ENCODE data around the gene LTBP3. TPM values are rescaled to one million over a fixed set of nuclear protein-coding genes. Genes with fewer than 3 reads are reported as not detected.
A peak's percentile ranks its signal among the peaks of the same experiment; 100 is the strongest.

The LTBP3 gene
- polyA plus RNA-seq, 3 donors from 2014 or later, result 3.3 to 21.0 (median 14.5) TPM

- Mint-ChIP-seq H3K4me3 (peak overlapping the region in 1 of 5 donors; percentile 14), H3K9me3 (no peaks in the 10 kb centered on the region), H3K27me3 (ENCODE audit: low read depth in 3 of 3) (peaks cover 0 to 7% (median 3%) of the 10 kb centered on the region in 3 donors), H3K4me1 (peaks cover 15 to 16% of the 10 kb centered on the region in 2 donors), H3K27ac (no peak overlapping the region), H3K36me3 (peaks cover 0 to 9% (median 4%) of the 10 kb centered on the region in 3 donors)
- no peak for DNase-seq
Measured at GRCh38 chr11:65538915-65539743, 19.0 kb downstream of the LTBP3 start.

GRCh38 chr11:65538232-65538914 lies 19.8 kb downstream of the LTBP3 start:
- Mint-ChIP-seq H3K4me1 (peaks cover 15 to 16% of the 10 kb centered on the region in 2 donors), H3K36me3 (peaks cover 0 to 9% (median 4%) of the 10 kb centered on the region in 3 donors), H3K27me3 (ENCODE audit: low read depth in 3 of 3) (peaks cover 0 to 7% (median 3%) of the 10 kb centered on the region in 3 donors), H3K4me3 (peak overlapping the region in 4 of 5 donors; percentile 24 to 50 (median 37)), H3K27ac (no peak overlapping the region), H3K9me3 (no peaks in the 10 kb centered on the region)
- DNase-seq, result no peak

DNA sequence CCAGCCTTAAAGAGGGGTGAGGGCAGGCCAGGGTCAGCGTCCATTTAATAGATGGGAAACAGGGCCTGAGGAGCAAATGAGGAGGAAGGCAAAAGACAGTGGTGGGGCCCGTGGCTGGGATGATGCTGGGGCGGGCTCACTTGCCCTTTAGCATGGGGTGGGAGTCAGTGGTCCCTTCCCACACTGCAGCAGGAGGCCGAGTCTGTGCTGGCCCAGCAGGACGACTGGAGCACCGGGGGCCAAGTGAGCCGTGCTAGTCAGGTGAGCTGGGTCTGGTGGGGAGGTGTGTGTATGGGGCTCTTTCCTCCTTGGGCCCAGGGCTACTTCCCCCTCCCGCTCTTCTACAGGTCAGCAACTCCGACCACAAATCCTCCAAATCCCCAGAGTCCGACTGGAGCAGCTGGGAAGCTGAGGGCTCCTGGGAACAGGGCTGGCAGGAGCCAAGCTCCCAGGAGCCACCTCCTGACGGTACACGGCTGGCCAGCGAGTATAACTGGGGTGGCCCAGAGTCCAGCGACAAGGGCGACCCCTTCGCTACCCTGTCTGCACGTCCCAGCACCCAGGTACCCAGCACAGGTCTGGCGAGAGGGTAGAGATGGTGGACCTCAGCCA lies 20.4 kb downstream of the LTBP3 start:
- DNase-seq, result no peak
- peak overlapping the region in 2 of 5 donors; percentile 41 to 42 for H3K4me3 Mint-ChIP-seq
- H3K4me1 Mint-ChIP-seq, result peaks cover 15 to 16% of the 10 kb centered on the region in 2 donors
- peaks cover 0 to 7% (median 3%) of the 10 kb centered on the region in 3 donors for H3K27me3 Mint-ChIP-seq (ENCODE audit: low read depth in 3 of 3)
- H3K9me3 Mint-ChIP-seq, result no peaks in the 10 kb centered on the region
- peaks cover 0 to 8% (median 4%) of the 10 kb centered on the region in 3 donors for H3K36me3 Mint-ChIP-seq
- peak overlapping the region in 1 of 6 donors; percentile 61 for H3K27ac Mint-ChIP-seq

DNA sequence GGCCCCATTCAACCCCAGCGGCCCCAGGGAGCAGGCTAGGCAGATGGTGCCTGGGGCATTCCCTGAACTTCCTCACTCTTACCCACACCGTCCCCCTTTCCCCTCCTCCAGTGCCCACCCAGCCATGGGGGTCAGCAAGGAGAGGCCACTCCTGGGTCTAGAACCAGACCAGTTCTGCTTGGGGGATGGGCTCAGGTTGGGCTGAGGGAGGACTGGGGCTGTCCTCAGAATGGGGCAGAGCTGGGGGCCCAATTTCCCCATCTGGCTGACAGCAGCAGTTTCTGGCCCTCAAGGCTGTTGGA lies 20.9 kb downstream of the LTBP3 start:
- H3K36me3 Mint-ChIP-seq, result peaks cover 0 to 6% (median 4%) of the 10 kb centered on the region in 3 donors
- H3K4me1 Mint-ChIP-seq, result peaks cover 15 to 16% of the 10 kb centered on the region in 2 donors
- H3K27ac Mint-ChIP-seq, result no peak overlapping the region
- H3K9me3 Mint-ChIP-seq, result no peaks in the 10 kb centered on the region
- H3K4me3 Mint-ChIP-seq, result peak overlapping the region in 1 of 5 donors; percentile 41
- DNase-seq, result no peak
- peaks cover 0 to 7% (median 3%) of the 10 kb centered on the region in 3 donors for H3K27me3 Mint-ChIP-seq (ENCODE audit: low read depth in 3 of 3)

GRCh38 chr11:65536412-65537295 lies 21.5 kb downstream of the LTBP3 start:
- H3K4me3 Mint-ChIP-seq, result no peak overlapping the region
- H3K36me3 Mint-ChIP-seq, result peaks cover 0 to 6% (median 4%) of the 10 kb centered on the region in 3 donors
- peaks cover 9 to 12% of the 10 kb centered on the region in 2 donors for H3K4me1 Mint-ChIP-seq
- peaks cover 0 to 7% (median 3%) of the 10 kb centered on the region in 3 donors for H3K27me3 Mint-ChIP-seq (ENCODE audit: low read depth in 3 of 3)
- peak overlapping the region in 1 of 6 donors; percentile 18 for H3K27ac Mint-ChIP-seq
- no peak for DNase-seq
- no peaks in the 10 kb centered on the region for H3K9me3 Mint-ChIP-seq

DNA sequence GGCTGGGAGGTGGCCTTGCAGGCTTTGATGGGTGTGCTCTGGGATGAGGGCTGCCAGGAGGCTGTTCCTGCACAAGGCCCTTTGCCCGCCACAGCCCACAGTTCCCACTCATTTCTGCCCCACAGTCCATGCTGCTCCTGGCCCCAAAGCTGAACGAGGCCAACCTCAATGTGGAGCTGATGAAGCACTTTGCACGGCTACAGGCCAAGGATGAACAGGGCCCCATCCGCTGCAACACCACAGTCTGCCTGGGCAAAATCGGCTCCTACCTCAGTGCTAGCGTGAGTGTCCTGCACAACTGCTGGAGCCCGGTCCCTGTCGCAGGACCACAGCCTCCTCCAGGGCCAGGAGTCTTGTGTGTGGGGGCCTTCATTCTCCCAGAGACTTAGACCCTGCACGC lies 23.1 kb downstream of the LTBP3 start:
- Mint-ChIP-seq H3K4me1 (peaks cover 0 to 3% of the 10 kb centered on the region in 2 donors), H3K4me3 (no peak overlapping the region), H3K36me3 (peaks cover 3 to 15% (median 7%) of the 10 kb centered on the region in 3 donors), H3K9me3 (no peaks in the 10 kb centered on the region), H3K27me3 (ENCODE audit: low read depth in 3 of 3) (peaks cover 0 to 6% (median 3%) of the 10 kb centered on the region in 3 donors), H3K27ac (no peak overlapping the region)
- DNase-seq, result no peak

- no peaks in the 10 kb centered on the region for H3K9me3 Mint-ChIP-seq
- no peak overlapping the region for H3K4me3 Mint-ChIP-seq
- H3K4me1 Mint-ChIP-seq, result peaks cover 0 to 3% of the 10 kb centered on the region in 2 donors
- H3K36me3 Mint-ChIP-seq, result peaks cover 4 to 18% (median 11%) of the 10 kb centered on the region in 3 donors
- H3K27ac Mint-ChIP-seq, result no peak overlapping the region
- H3K27me3 Mint-ChIP-seq (ENCODE audit: low read depth in 3 of 3), result peaks cover 0 to 4% (median 2%) of the 10 kb centered on the region in 3 donors
- no peak for DNase-seq
Measured at GRCh38 chr11:65532388-65533064, 25.6 kb downstream of the LTBP3 start.

GRCh38 chr11:65530157-65530496 lies 28.0 kb downstream of the LTBP3 start:
- DNase-seq, result no peak
- Mint-ChIP-seq H3K27ac (peak overlapping the region in 3 of 6 donors; percentile 20 to 59 (median 25)), H3K4me3 (no peak overlapping the region)

GRCh38 chr11:65529475-65530156 lies 28.5 kb downstream of the LTBP3 start:
- H3K4me1 Mint-ChIP-seq, result peaks cover 7 to 14% of the 10 kb centered on the region in 2 donors
- no peak overlapping the region for H3K4me3 Mint-ChIP-seq
- DNase-seq, result no peak
- H3K36me3 Mint-ChIP-seq, result peaks cover 4 to 19% (median 9%) of the 10 kb centered on the region in 3 donors
- no peaks in the 10 kb centered on the region for H3K9me3 Mint-ChIP-seq
- peaks cover 0 to 4% (median 2%) of the 10 kb centered on the region in 3 donors for H3K27me3 Mint-ChIP-seq (ENCODE audit: low read depth in 3 of 3)
- peak overlapping the region in 3 of 6 donors; percentile 20 to 59 (median 25) for H3K27ac Mint-ChIP-seq

More at GRCh38 chr11:65530157-65530496, 28.0 kb downstream of the LTBP3 start:
- H3K27me3 Mint-ChIP-seq (ENCODE audit: low read depth in 3 of 3), result peaks cover 0 to 6% (median 2%) of the 10 kb centered on the region in 3 donors
- H3K36me3 Mint-ChIP-seq, result peaks cover 4 to 21% (median 11%) of the 10 kb centered on the region in 3 donors
- H3K4me1 Mint-ChIP-seq, result peaks cover 6 to 15% of the 10 kb centered on the region in 2 donors
- H3K9me3 Mint-ChIP-seq, result no peaks in the 10 kb centered on the region

GRCh38 chr11:65528819-65529350 lies 29.3 kb downstream of the LTBP3 start:
- Mint-ChIP-seq H3K4me3 (no peak overlapping the region), H3K27ac (peak overlapping the region in 1 of 6 donors; percentile 59), H3K36me3 (peaks cover 4 to 15% (median 7%) of the 10 kb centered on the region in 3 donors), H3K27me3 (ENCODE audit: low read depth in 3 of 3) (peaks cover 0 to 3% (median 3%) of the 10 kb centered on the region in 3 donors), H3K4me1 (peaks cover 11 to 18% of the 10 kb centered on the region in 2 donors), H3K9me3 (no peaks in the 10 kb centered on the region)
- DNase-seq, result no peak

DNA sequence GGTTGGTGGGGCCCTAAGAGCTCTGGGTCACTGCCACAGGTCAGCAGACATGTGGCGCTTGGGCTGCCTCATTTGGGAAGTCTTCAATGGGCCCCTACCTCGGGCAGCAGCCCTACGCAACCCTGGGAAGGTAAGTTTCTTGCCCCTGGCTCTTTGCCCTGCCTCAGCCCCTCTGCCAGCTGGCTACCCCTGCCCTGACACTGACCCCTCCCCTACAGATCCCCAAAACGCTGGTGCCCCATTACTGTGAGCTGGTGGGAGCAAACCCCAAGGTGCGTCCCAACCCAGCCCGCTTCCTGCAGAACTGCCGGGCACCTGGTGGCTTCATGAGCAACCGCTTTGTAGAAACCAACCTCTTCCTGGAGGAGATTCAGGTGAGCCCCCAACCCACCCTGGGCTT lies 31.4 kb downstream of the LTBP3 start:
- Mint-ChIP-seq H3K9me3 (no peaks in the 10 kb centered on the region), H3K27me3 (ENCODE audit: low read depth in 3 of 3) (peaks cover 0 to 3% (median 3%) of the 10 kb centered on the region in 3 donors), H3K4me3 (peak overlapping the region in 4 of 5 donors; percentile 44 to 67 (median 56)), H3K36me3 (peaks cover 4 to 15% (median 7%) of the 10 kb centered on the region in 3 donors), H3K4me1 (peaks cover 20 to 21% of the 10 kb centered on the region in 2 donors), H3K27ac (no peak overlapping the region)
- no peak for DNase-seq
